Fibroblast of lung (primary cell): ENCODE data around the gene TOLLIP. TPM values are rescaled to one million over a fixed set of nuclear protein-coding genes. Genes with fewer than 3 reads are reported as not detected.

ENCODE experiments used
- DNase-seq, 2 donors: peaks; one replicate each; pipeline versions ENCODE4 v3.0.0 to v3.0.0-alpha.2; 2010; ENCODE audit warnings: low read depth in 2 of 2
- H2AFZ ChIP-seq: 2 replicates; pipeline ENCODE4 v1.5.1; 2012; ENCODE audit warnings: low read length, control low read depth, inconsistent platforms
- H3K27ac ChIP-seq: 2 replicates; pipeline ENCODE4 v1.5.1; 2011; ENCODE audit warnings: low read length, control low read depth; ENCODE audit not compliant: insufficient read depth
- H3K27me3 ChIP-seq: 2 replicates; pipeline ENCODE4 v1.5.1; 2011; ENCODE audit warnings: mild to moderate bottlenecking, low read length; ENCODE audit not compliant: control insufficient read depth, insufficient read depth
- H3K36me3 ChIP-seq: 2 replicates; pipeline ENCODE4 v1.5.1; 2011; ENCODE audit warnings: low read length; ENCODE audit not compliant: control insufficient read depth, insufficient read depth
- H3K4me1 ChIP-seq: 2 replicates; pipeline ENCODE4 v1.5.1; 2011; ENCODE audit warnings: low read length; ENCODE audit not compliant: control insufficient read depth, insufficient read depth; ENCODE audit errors: extremely low read depth
- H3K4me2 ChIP-seq: 2 replicates; pipeline ENCODE4 v1.5.1; 2011; ENCODE audit warnings: low read length, control low read depth; ENCODE audit not compliant: insufficient read depth; ENCODE audit errors: extremely low read depth
- H3K4me3 ChIP-seq, 4 experiments: fragments of 200-600 bp in 1 of 4; sonication (generic) in 1 of 4; replicated peaks in 1 of 4; 2 replicates each; pipeline ENCODE4 v1.5.1; 2011 to 2016; ENCODE audit warnings: low read length in 4 of 4, low read depth in 3 of 4, mild to moderate bottlenecking in 3 of 4, control low read depth in 2 of 4, inconsistent platforms in 1 of 4, mixed read lengths in 1 of 4; ENCODE audit not compliant: insufficient read depth in 1 of 4; ENCODE audit errors: control extremely low read depth in 1 of 4
- H3K79me2 ChIP-seq: 2 replicates; pipeline ENCODE4 v1.5.1; 2012; ENCODE audit warnings: mild to moderate bottlenecking, low read length, inconsistent platforms; ENCODE audit not compliant: control insufficient read depth, insufficient read depth
- H3K9ac ChIP-seq: 2 replicates; pipeline ENCODE4 v1.5.1; 2011; ENCODE audit warnings: mild to moderate bottlenecking, low read length, control low read depth; ENCODE audit not compliant: insufficient read depth
- H3K9me3 ChIP-seq: 2 replicates; pipeline ENCODE4 v1.5.1; 2012; ENCODE audit warnings: low read depth, low read length; ENCODE audit not compliant: control insufficient read depth, insufficient read depth
- H4K20me1 ChIP-seq: 2 replicates; pipeline ENCODE4 v1.5.1; 2011; ENCODE audit warnings: low read length; ENCODE audit not compliant: control insufficient read depth, insufficient read depth; ENCODE audit errors: extremely low read depth
- EZH2 ChIP-seq: IDR thresholded peaks from 2 replicates; pipeline ENCODE4 v1.5.1; 2012; ENCODE audit warnings: low read length, control low read depth, mild to moderate bottlenecking; ENCODE audit errors: missing control alignments
- polyA plus RNA-seq, 2 donors: library from polyadenylated mRNA; depleted of rRNA in 1 of 2; stranded (reverse) in 1 of 2; unstranded in 1 of 2; fragments of >200 nt; gene quantifications; 2 replicates each; pipeline ENCODE4 v1.2.1, GENCODE V29; 2011 to 2012; ENCODE audit warnings: missing spikeins in 1 of 2
- total RNA-seq: library from RNA; depleted of rRNA; stranded (reverse); fragments of >200 nt; gene quantifications from 2 replicates; pipeline ENCODE4 v1.2.1, GENCODE V29; 2014
- TF ChIP-seq, protein P1 (sequence below), 2 donors: IDR thresholded peaks in 1 of 2; conservative IDR thresholded peaks in 1 of 2; 1 replicate in 1 of 2; 2 replicates in 1 of 2; pipeline ENCODE4 v1.5.1; 2011 to 2012; ENCODE audit warnings: low read length in 2 of 2, control low read depth in 1 of 2, inconsistent platforms in 1 of 2, low read depth in 1 of 2, mild to moderate bottlenecking in 1 of 2

Gene TOLLIP
- total and polyA plus RNA-seq, 2 donors (not counting 1 experiment from before 2014, with no cell fraction given) = 28.4 to 34.6 TPM

DNA sequence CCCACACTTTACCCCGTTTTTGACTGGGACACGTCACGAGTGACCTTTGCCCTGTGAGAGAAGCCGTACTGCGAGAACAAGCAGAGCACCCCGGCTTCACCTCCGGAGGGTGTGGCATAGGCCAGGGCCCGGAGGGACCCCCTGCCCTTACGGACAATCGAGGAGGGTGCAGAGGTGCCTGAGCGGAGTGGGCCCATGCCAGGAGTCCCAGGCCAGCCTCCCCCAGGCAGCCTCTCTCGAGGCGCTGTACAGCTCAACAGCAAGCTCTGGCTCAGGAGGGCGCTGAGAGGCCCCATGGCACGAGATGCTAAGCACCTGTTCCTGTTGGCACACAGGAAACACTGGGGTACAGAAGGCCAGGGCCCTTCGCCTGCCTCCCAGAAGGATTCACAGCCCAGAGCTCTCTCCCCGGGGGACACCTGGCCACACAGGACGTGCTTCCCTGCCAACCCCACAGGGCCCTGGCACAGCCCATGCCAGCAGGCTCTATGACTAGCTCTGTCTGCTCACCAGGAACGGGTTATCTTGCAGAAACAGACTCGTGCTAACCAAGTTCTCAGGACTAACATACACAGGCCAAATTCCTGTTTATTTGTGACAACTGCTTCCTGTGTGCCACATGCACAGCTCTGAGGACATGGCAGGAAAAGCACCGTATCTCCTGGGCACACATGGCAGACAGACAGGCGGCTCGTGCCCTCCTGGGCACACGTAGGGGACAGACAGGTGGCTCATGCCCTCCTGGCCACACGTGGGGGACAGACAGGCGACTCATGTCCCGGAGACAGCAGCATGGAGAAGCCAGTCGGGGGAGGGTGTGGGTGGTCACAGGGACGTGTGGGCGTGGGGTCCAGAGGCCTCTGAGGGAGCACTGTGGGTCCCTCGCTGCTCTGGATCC is 11.6 kb downstream of the TOLLIP start:
- Histone ChIP-seq H3K4me3 (no peak overlapping the region), H3K27me3 (no peaks in the 10 kb centered on the region), H4K20me1 (no peaks in the 10 kb centered on the region), H3K36me3 (peaks cover 2% of the 10 kb centered on the region), H3K4me1 (no peaks in the 10 kb centered on the region), H3K9me3 (no peaks in the 10 kb centered on the region), H3K27ac (no peak overlapping the region), H3K79me2 (peaks cover 40% of the 10 kb centered on the region), H2AFZ (no peak overlapping the region), H3K9ac (no peak overlapping the region), H3K4me2 (no peak overlapping the region)
- no peak for TF ChIP-seq EZH2
- TF ChIP-seq, protein P1, sequence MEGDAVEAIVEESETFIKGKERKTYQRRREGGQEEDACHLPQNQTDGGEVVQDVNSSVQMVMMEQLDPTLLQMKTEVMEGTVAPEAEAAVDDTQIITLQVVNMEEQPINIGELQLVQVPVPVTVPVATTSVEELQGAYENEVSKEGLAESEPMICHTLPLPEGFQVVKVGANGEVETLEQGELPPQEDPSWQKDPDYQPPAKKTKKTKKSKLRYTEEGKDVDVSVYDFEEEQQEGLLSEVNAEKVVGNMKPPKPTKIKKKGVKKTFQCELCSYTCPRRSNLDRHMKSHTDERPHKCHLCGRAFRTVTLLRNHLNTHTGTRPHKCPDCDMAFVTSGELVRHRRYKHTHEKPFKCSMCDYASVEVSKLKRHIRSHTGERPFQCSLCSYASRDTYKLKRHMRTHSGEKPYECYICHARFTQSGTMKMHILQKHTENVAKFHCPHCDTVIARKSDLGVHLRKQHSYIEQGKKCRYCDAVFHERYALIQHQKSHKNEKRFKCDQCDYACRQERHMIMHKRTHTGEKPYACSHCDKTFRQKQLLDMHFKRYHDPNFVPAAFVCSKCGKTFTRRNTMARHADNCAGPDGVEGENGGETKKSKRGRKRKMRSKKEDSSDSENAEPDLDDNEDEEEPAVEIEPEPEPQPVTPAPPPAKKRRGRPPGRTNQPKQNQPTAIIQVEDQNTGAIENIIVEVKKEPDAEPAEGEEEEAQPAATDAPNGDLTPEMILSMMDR (conservative IDR thresholded peaks at IDR 0.05 in 1 of 2, IDR thresholded peaks at IDR 0.05 in 1 of 2; ENCODE audit: low read depth in 1 of 2, low read length in 2 of 2) = no peak
- no peak for DNase-seq

DNA sequence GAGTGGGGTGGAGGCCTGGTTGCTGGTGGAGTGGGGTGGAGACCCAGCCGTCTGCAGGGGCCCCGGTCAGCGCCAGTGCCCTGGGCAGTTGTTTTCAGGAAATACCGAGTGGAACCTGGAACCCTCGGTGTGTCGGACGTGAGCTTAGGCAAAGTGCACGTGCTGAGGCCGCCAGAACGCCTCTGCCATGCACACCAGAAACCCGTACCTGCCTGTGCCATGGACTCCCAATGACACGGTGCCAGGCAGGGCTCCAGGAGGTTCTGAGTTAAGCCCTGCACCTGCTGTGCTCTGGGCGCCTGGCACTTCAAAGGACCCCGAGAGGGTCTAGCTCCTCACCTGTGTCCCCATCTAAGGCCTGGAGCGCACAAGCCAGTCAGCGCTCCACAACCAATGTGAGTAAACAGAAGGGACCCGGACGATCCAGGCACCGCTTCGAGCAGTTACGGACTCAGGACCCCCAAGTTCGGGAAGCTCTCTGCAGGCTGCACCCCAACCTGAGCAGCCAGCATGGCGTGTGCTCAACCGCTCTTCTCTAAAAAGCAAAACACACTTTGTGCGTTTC is 12.3 kb downstream of the TOLLIP start:
- Histone ChIP-seq H3K9me3 (no peaks in the 10 kb centered on the region), H4K20me1 (no peaks in the 10 kb centered on the region), H3K4me3 (no peak overlapping the region), H3K9ac (no peak overlapping the region), H3K36me3 (peaks cover 2% of the 10 kb centered on the region), H2AFZ (no peak overlapping the region), H3K27ac (no peak overlapping the region), H3K4me1 (no peaks in the 10 kb centered on the region), H3K4me2 (no peak overlapping the region), H3K79me2 (peaks cover 33% of the 10 kb centered on the region), H3K27me3 (no peaks in the 10 kb centered on the region)
- TF ChIP-seq EZH2 = no peak
- TF ChIP-seq, protein P1 (conservative IDR thresholded peaks at IDR 0.05 in 1 of 2, IDR thresholded peaks at IDR 0.05 in 1 of 2; ENCODE audit: low read depth in 1 of 2, low read length in 2 of 2) = no peak
- no peak for DNase-seq

DNA sequence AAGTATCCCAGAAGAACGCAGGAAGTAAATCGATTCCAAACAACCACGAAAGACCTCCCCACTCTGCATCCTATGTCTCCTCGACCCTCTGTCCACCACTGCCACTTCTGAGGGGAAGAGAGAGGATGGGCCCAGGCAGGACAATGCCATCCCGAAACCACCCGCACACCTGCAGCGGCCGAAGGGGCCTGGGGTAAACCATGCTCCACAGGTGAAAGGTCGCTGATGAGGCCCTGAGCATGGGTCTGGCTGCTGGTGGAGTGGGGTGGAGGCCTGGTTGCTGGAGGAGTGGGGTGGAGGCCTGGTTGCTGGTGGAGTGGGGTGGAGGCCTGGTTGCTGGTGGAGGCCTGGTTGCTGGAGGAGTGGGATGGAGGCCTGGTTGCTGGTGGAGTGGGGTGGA is 13.1 kb downstream of the TOLLIP start:
- no peak overlapping the region for H3K9ac ChIP-seq
- TF ChIP-seq, protein P1 (conservative IDR thresholded peaks at IDR 0.05 in 1 of 2, IDR thresholded peaks at IDR 0.05 in 1 of 2; ENCODE audit: low read depth in 1 of 2, low read length in 2 of 2) = no peak
- TF ChIP-seq EZH2 = no peak
- no peak overlapping the region for H3K4me3 ChIP-seq
- peaks cover 2% of the 10 kb centered on the region for H3K36me3 ChIP-seq
- H4K20me1 ChIP-seq = no peaks in the 10 kb centered on the region
- DNase-seq = no peak
- H3K4me2 ChIP-seq = no peak overlapping the region
- peaks cover 25% of the 10 kb centered on the region for H3K79me2 ChIP-seq
- no peak overlapping the region for H2AFZ ChIP-seq
- no peaks in the 10 kb centered on the region for H3K9me3 ChIP-seq
- no peaks in the 10 kb centered on the region for H3K27me3 ChIP-seq
- no peak overlapping the region for H3K27ac ChIP-seq
- no peaks in the 10 kb centered on the region for H3K4me1 ChIP-seq
